Stimulated activated CD8-positive, alpha-beta memory T cell treated with anti-CD3 and anti-CD28 coated beads, Interleukin-15, amount 100 ng/mL, for 24 hours (primary cell): Measurements from ENCODE around the gene DRC7.

Experiments used
- DNase-seq: peaks from one replicate; pipeline ENCODE4 v3.0.0-alpha.2; 2020; ENCODE audit warnings: low read depth

DRC7 gene

GRCh38 chr16:57690782-57691471 is 3.7 kb upstream of the DRC7 start:
- DNase-seq, result no peak

GRCh38 chr16:57692636-57693035 is 2.0 kb upstream of the DRC7 start:
- no peak for DNase-seq

- no peak for DNase-seq
These were observed 1.1 kb upstream of the DRC7 start for GRCh38 chr16:57693550-57693949.

- no peak for DNase-seq
These were observed 328 bp upstream of the DRC7 start for GRCh38 chr16:57694231-57694724.

- DNase-seq, result no peak
These were observed 1.1 kb downstream of the DRC7 start for GRCh38 chr16:57695680-57696069.

GRCh38 chr16:57696240-57696639 is 1.6 kb downstream of the DRC7 start:
- DNase-seq, result no peak

- DNase-seq, result no peak
These were observed 3.4 kb downstream of the DRC7 start for GRCh38 chr16:57697896-57698537.

- DNase-seq, result no peak
These were observed 4.3 kb downstream of the DRC7 start for GRCh38 chr16:57698812-57699405.

- DNase-seq, result no peak
These were observed 4.9 kb downstream of the DRC7 start for GRCh38 chr16:57699481-57699880.

- no peak for DNase-seq
These were observed 5.3 kb downstream of the DRC7 start for GRCh38 chr16:57699899-57700298.

- DNase-seq, result no peak
These were observed 6.4 kb downstream of the DRC7 start for GRCh38 chr16:57700781-57701551.

- DNase-seq, result no peak
These were observed 7.3 kb downstream of the DRC7 start for GRCh38 chr16:57701759-57702371.

GRCh38 chr16:57703416-57704010 is 8.9 kb downstream of the DRC7 start:
- DNase-seq, result no peak

GRCh38 chr16:57704011-57704904 is 9.7 kb downstream of the DRC7 start:
- DNase-seq, result no peak

GRCh38 chr16:57704905-57705852 is 10.6 kb downstream of the DRC7 start:
- DNase-seq, result no peak

- DNase-seq, result no peak
These were observed 12.1 kb downstream of the DRC7 start for GRCh38 chr16:57706717-57707116.

GRCh38 chr16:57707331-57707730 is 12.7 kb downstream of the DRC7 start:
- no peak for DNase-seq

GRCh38 chr16:57708168-57708567 is 13.6 kb downstream of the DRC7 start:
- no peak for DNase-seq

GRCh38 chr16:57709663-57710062 is 15.1 kb downstream of the DRC7 start:
- no peak for DNase-seq

- no peak for DNase-seq
These were observed 16.7 kb downstream of the DRC7 start for GRCh38 chr16:57711346-57711745.
